Measurements from ENCODE around the gene LIMS1.
"Not testable (repeated sequence)": the region's sequence is repeated elsewhere in the genome, so short reads cannot be mapped to it uniquely, and the experiment has no call there.

LIMS1 gene

GRCh38 chr2:108593547-108594098 is 59.4 kb downstream of the LIMS1 start:
- POLR2A ChIA-PET (ENCODE audit: low non-redundant PET) = interaction anchor here (0.5 kb wide), 1 partner anchor 391 kb away, joined by 3 read pairs; no protein-coding TSS in a partner anchor
- no peak for TF ChIP-seq CTCF (conservative IDR thresholded peaks at IDR 0.05; ENCODE audit: low read depth)
- DNase-seq (ENCODE audit: low spot score) = peak; percentile 71
- no peak overlapping the region for H3K27ac ChIP-seq
- CTCF ChIA-PET = interaction anchor here (1.2 to 1.4 kb wide), 3 partner anchors 9 to 43 kb away, joined by 3 to 4 read pairs (median 4); no protein-coding TSS in a partner anchor

- POLR2A ChIA-PET (ENCODE audit: low non-redundant PET) = interaction anchor here (0.5 kb wide), 1 partner anchor 392 kb away, joined by 3 read pairs; no protein-coding TSS in a partner anchor
- CTCF ChIA-PET = interaction anchor here (0.6 to 1.4 kb wide), 5 partner anchors 10 to 43 kb away, joined by 3 to 4 read pairs (median 3); no protein-coding TSS in a partner anchor
- DNase-seq (ENCODE audit: low spot score) = peak; percentile 69
- peak overlapping the region; percentile 62; the same call in 1 of the 2 replicates for H3K27ac ChIP-seq
- TF ChIP-seq CTCF (conservative IDR thresholded peaks at IDR 0.05; ENCODE audit: low read depth) = no peak
Measured at GRCh38 chr2:108594132-108594981, 60.1 kb downstream of the LIMS1 start.

GRCh38 chr2:108594982-108595464 is 60.8 kb downstream of the LIMS1 start:
- peak; percentile 65 for DNase-seq (ENCODE audit: low spot score)
- H3K27ac ChIP-seq = peak overlapping the region; percentile 62; the same call in 1 of the 2 replicates
- ChIA-PET POLR2A (ENCODE audit: low non-redundant PET) (no interaction called here), CTCF (interaction anchor here (0.6 to 1.4 kb wide), 2 partner anchors 23 to 42 kb away, joined by 3 read pairs; no protein-coding TSS in a partner anchor)
- no peak for TF ChIP-seq CTCF (conservative IDR thresholded peaks at IDR 0.05; ENCODE audit: low read depth)

- CTCF ChIA-PET; DNase-seq (ENCODE audit: low spot score); POLR2A ChIA-PET (ENCODE audit: low non-redundant PET); H3K27ac ChIP-seq: not testable (repeated sequence)
Measured at GRCh38 chr2:108595771-108596170, 61.5 kb downstream of the LIMS1 start.

GRCh38 chr2:108597105-108597744 is 63.0 kb downstream of the LIMS1 start:
- POLR2A ChIA-PET (ENCODE audit: low non-redundant PET) = interaction anchor here (0.7 kb wide), 1 partner anchor 259 kb away, joined by 7 read pairs; no protein-coding TSS in a partner anchor
- DNase-seq (ENCODE audit: low spot score); H3K27ac ChIP-seq; CTCF ChIA-PET: not testable (repeated sequence)

GRCh38 chr2:108601199-108601598 is 66.9 kb downstream of the LIMS1 start:
- DNase-seq (ENCODE audit: low spot score); H3K27ac ChIP-seq; CTCF ChIA-PET; POLR2A ChIA-PET (ENCODE audit: low non-redundant PET): not testable (repeated sequence)

- POLR2A ChIA-PET (ENCODE audit: low non-redundant PET) = no interaction called here
- no peak overlapping the region for H3K27ac ChIP-seq
- CTCF ChIA-PET = no interaction called here
- no peak for TF ChIP-seq CTCF (conservative IDR thresholded peaks at IDR 0.05; ENCODE audit: low read depth)
- DNase-seq (ENCODE audit: low spot score) = no peak
Measured at GRCh38 chr2:108602422-108602821, 68.2 kb downstream of the LIMS1 start.

Measured in RWPE1 (cell line).